DMS53 (cell line): ENCODE results near the gene LIF.

ENCODE experiments used
- DNase-seq: peaks from one replicate; lab custom pipeline; 2025; lab: John Stamatoyannopoulos, UW

The LIF gene

GRCh38 chr22:30284172-30284571, 37.6 kb upstream of the LIF start:
- no peak for DNase-seq

DNA sequence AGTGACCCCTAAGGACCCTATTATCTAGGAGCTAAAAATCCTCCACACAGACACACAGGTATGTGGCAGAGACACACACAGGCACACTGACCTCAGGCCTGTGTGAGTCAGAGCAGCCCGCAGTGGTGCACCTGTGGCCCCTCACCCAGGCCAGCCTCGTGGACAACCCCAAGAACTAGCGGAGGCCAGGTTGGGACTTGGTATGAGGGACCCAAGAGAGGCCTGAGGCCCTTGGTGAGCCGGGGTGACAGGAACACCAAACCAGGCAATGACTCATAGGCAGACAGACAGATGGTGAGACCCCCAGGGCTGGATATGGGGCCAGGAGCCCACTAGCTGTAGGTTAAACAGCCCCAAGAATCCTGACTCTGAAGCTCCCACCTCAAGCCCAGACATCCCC, 36.8 kb upstream of the LIF start:
- no peak for DNase-seq

- DNase-seq, result no peak
These were observed 36.1 kb upstream of the LIF start for GRCh38 chr22:30282616-30283046.

GRCh38 chr22:30280505-30280904, 33.9 kb upstream of the LIF start:
- no peak for DNase-seq

GRCh38 chr22:30279932-30280331, 33.4 kb upstream of the LIF start:
- DNase-seq, result no peak

- no peak for DNase-seq
These were observed 32.7 kb upstream of the LIF start for GRCh38 chr22:30279046-30279788.

- DNase-seq, result no peak
These were observed 31.2 kb upstream of the LIF start for GRCh38 chr22:30277547-30278344.

DNA sequence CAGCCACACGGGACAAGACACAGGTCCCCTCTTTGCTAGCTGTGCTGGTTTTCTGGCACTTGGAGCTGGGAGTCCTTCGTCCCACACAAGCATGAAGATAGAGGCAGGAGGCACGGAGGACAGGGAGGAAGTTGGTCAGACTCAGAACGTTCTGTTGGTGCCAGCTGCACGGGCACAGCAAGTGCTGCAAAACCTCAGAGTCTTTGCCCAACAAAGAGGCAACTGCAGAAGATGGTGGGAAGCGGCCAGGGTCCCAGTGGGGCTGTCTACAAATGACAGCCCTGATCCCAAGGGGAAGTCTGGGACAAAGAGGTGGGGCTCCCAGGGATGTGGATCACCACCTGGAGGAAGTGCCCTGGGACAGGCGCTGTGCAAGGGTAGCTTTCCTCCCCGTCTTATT, 29.5 kb upstream of the LIF start:
- no peak for DNase-seq

DNA sequence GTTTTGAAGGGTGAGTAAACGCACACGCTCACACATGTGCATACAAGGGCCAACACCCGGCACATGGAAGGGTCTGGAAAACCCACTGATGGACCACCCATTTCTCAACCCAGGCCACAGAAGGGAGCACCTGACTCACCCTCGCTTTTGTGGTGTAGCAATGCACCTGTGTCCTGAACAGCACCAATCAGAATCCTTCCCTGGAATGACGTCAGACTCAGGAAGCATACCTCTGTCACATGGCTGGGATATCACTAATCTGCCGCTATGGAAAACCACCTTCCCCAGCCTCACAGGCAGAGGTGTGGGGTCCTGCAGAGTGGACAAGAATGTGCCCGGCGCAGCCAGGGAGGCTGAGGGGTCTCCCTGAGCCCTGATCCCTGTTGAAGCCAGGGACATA, 29.1 kb upstream of the LIF start:
- DNase-seq, result peak; percentile 30

DNA sequence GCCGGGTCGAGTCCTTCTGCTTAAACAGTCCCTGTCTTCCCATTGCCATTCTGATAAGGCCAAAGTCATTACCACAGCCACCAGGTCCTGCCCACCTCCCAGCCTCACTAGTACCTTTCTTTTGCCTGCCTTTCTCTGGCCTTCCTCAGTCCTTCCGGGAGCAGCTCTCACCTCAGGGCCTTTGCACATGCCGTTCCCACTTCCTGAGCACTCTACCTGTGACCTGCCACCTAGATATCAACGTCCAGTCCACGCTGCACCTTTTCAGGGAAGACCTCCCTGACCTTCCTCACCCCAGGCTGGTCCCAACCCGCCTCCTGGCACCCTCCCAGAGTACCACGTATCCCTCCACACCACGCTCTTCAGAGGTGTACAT, 27.9 kb upstream of the LIF start:
- DNase-seq, result no peak

- DNase-seq, result no peak
These were observed 27.3 kb upstream of the LIF start for GRCh38 chr22:30273711-30274436.

DNA sequence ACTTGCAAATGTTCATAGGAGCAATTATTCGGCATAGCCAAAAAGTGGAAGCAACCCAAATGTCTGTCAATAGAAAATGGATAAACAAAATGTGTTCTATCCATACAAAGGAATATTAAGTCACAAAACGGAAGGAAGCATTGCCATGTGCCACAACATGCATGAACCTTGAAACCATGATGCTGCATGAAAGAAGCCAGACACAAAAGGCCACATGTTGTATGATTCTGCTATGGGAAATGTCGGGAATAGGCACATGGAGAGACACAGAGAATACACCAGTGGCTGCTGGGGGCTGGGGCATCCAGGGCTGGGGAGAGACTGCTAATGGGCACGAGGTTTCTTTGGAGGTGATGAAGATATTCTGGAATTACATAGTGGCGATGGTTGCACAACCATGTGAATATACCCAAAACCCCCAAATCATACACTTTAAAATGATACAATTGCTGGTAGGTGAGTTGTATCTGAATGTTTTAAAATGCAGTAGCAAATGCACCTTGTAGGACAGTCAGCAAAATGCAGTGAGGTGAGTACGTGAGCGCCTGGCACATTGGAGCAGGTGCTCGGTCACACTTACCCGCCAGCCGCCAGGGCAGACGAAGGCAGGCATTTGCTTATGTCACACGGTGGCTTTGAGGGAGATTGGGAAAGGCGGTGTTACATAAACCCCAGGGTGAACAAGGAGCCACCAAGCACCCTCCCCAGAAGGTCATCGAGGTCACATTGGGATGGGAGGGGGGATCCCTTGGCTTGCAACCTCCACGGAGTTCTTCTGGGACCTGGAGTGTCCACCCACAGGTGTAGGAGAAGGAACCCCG, 26.4 kb upstream of the LIF start:
- DNase-seq, result no peak

- no peak for DNase-seq
These were observed 24.3 kb upstream of the LIF start for GRCh38 chr22:30270832-30271231.

- no peak for DNase-seq
These were observed 21.8 kb upstream of the LIF start for GRCh38 chr22:30268331-30268730.

- no peak for DNase-seq
These were observed 21.1 kb upstream of the LIF start for GRCh38 chr22:30267382-30268302.

DNA sequence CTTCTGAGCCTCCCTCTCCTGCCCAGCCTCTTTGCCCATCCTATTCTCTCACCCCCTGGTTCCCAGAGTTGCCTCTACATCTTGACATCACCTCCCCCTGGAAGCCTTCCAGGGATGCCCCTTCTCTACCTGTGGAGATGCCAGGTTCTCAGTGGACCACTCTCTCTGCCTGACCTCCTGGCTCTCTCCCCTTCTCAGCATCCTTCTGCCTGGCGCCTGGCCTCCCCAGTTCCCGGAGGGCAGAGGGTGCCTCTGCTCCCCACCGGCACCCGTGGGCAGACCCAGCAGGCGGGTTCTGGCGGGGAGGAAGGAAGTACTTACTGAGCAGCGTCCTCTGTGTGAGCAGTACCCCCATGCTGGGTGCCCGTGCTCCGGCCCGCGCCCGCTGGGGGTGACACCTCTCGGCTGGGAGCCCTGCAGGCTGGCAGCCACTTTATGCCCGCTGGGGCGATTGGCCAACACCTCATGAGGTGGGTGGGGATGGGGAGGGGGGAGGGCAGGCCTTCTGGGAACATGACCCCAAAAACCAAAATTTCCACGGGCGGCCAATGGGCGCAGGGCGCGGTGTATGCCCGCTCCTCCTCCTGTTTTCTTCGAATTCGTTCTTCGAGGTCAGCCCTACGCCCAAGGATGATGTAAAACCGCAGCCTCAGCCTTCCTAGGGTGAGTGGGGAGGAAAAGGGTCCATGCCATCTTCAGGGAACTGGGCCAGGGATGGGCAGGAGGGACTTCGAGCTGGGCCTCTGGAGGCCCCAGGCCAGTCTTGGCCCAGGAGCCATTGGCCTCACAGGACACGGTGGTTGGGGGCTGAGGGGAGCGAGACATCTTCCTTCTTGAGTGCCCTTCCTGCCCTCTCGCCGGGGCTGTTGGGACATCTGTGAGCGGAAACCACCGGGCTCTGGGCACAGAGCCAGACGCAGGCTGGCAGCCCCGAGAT, 20.2 kb upstream of the LIF start, which contains the start of gene OSM:
OSM (minus strand) TSS at position 407 of the 937 bp plus-strand sequence; CDS start at position 355, 52 bp downstream.
- DNase-seq, result no peak

- DNase-seq, result no peak
These were observed 19.4 kb upstream of the LIF start for GRCh38 chr22:30265823-30266444.

DNA sequence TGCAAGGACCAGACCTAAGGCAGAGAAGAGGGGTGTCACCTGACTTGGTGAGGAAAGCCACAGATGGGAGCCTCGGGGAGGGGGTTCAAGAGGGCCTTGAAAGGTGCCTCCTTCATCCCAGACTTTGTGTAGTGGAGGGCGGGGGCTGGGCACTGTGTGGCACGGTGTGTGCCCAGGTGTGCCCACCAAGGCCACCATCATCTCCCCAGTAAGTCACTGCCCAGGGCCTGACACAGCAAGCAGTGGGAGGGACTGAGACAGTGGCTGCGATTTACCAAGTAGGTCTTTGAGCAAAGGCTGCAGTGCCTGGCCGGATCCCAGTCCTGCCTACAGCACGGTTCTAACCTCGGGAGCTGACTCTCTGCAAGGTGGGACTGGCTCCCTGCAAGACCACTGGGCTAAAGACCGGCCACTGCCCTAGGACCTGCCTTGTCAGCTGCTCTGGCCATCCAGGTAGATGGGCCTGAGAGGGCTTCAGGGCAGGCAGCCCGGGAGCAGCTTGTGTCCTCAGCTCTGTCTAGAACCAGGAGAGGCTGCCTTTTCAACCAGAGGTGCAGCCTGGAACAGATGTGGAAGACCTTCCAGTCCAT, 18.7 kb upstream of the LIF start:
- DNase-seq, result peak; percentile 2

- no peak for DNase-seq
These were observed 17.3 kb upstream of the LIF start for GRCh38 chr22:30263883-30264282.
